ENCODE data around the gene NES.
A peak's percentile ranks its signal among the peaks of the same experiment; 100 is the strongest.
"Not testable (repeated sequence)": the region's sequence is repeated elsewhere in the genome, so short reads cannot be mapped to it uniquely, and the experiment has no call there.

Gene NES

GRCh38 chr1:156644146-156644545, 33.1 kb downstream of the NES start:
- DNase-seq = no peak

- peak; percentile 44 for DNase-seq
Measured at GRCh38 chr1:156643778-156644092, 33.5 kb downstream of the NES start.

GRCh38 chr1:156643049-156643777, 34.0 kb downstream of the NES start:
- DNase-seq = no peak

GRCh38 chr1:156642265-156643048, 34.8 kb downstream of the NES start:
- no peak for DNase-seq

DNA sequence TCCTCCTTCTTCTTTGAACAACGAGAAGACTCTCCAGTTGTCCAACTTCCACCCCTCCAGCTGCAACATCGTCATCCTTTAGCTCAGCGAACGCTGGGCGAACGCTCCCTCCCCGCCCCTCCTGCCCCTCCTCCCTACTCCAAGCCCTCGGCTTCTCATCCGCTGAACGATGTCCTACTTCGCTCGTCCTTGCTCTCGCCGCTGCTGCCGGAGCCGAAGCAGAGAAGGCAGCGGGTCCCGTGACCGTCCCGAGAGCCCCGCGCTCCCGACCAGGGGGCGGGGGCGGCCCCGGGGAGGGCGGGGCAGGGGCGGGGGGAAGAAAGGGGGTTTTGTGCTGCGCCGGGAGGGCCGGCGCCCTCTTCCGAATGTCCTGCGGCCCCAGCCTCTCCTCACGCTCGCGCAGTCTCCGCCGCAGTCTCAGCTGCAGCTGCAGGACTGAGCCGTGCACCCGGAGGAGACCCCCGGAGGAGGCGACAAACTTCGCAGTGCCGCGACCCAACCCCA, 35.4 kb downstream of the NES start, which contains the start of gene BCAN:
TSS of gene BCAN (plus strand) at position 357 of the 504 bp plus-strand sequence. CDS start 3,938 bp downstream, outside the sequence.
- DNase-seq = no peak

GRCh38 chr1:156640842-156641706, 36.1 kb downstream of the NES start:
- no peak for DNase-seq

DNA sequence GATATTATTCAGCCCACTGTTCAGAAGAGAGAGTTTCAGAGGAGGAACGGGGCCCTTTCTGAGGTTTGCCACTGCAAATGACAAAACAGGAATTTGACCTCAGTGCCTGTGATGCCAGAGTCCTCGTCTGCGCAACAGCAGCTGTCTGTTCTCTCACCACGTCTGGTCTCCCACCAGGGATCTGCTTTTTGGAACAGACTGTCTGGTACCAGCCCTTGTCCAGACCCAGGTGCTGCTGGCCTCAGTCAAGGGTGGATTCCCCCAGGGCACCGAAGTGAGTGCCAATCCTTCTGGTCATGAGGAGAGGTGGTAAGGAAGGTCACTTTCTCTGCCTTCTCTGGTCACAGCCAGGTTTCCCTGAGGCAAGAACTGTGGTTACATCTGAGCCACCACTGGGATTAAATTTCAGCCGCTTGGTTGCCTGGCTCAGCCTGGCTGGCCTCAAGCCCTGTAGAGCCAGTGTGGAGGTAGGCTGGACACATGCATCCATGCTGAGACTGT, 37.6 kb downstream of the NES start:
- no peak for DNase-seq

DNA sequence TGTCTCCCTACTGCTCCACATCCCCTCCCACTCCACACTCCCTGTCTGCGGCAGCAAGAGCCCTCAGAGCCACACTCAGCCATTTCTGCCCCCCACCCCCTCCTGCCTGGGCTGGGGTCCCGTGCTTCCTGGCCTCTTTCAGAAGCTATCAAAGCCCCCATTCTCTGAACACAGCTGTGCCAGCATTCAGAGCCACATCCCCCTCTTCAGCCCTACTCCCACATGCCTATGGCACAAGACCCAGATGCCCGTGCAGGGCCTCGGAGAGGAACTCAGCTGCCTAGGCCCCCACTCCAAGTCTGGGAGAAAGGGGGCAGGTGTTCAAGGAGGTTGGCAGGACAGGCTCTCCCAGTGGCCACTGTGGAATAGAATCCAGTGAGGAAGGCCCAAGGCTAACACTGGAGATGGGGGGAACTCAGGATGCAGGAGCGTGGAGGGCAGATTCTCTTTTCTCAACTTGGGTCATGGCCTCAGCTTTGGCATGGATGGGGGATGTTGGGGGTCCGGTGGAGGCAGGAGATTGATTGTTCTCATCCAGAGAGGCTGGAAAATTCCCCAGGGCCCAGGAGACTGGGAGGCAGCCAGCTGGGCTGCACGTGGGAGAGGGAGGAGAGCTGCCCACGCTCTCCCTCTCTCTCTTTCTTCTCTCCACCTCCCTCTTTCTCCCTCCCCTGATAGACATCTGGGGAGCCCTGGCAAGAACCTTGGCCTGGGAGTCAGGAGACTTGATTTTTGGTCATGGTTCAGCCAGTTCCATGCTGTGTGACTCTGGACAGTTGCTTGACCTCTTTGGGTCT, 38.8 kb downstream of the NES start:
- no peak for DNase-seq

- DNase-seq = no peak
Measured at GRCh38 chr1:156632355-156632754, 44.9 kb downstream of the NES start.

GRCh38 chr1:156631152-156631551, 46.1 kb downstream of the NES start:
- DNase-seq = not testable (repeated sequence)

DNA sequence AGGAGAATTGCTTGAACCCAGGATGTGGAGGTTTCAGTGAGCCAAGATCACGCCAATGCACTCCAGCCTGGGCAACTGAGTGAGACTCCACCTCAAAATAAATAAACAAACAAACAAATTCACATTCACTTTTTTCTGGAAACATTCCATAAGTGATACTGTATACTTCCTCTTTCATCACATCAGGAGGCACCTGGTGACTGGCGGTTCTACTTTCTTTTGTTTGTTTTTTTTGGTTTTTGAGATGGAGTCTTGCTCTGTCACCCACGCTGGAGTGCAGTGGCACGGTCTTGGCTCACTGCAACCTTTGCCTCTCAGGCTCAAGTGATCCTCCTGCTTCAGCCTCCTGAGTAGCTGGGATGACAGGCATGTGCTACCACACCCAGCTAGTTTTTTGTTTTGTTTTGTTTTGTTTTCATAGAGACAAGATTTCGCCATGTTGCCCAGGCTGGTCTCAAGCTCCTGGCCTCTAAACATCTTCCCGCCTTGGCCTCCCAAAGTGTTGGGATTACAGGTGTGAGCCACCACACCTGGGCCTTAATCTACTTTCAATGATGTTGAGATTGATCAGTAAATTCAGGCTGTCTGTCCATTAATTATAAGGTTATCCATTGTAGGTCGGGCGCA, 47.3 kb downstream of the NES start:
- DNase-seq = no peak

DNA sequence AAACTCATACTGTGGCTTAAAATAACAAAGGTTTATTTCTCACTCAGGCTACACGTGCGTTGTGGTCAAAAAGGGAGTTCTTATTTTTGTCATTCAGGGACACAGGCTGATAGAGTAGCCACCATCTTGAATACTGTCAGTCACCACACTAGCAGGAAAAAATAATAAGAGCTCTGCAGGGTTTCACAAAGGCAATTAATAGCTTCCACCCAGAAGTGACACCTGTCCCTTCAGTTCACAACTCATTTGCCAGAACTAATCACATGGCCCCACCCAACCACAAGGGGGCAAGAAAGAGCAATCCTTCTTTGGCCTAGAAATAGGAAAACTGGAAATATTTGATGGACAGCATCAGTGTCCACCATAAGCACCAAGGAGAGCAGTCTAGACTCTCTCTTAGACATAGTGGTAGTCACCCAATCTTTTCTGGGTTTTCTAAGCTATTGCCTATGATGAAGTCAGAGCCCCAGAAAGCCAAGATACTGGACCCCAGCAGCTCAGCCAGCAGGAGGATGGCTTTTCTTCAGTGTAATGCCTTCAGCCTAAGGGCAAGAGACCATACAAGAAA, 49.8 kb downstream of the NES start:
- DNase-seq = peak; percentile 69

GRCh38 chr1:156626079-156626438, 51.1 kb downstream of the NES start:
- no peak for DNase-seq

- peak; percentile 74 for DNase-seq
Measured at GRCh38 chr1:156625436-156626078, 51.6 kb downstream of the NES start.

- no peak for DNase-seq
Measured at GRCh38 chr1:156624814-156625435, 52.3 kb downstream of the NES start.

DNA sequence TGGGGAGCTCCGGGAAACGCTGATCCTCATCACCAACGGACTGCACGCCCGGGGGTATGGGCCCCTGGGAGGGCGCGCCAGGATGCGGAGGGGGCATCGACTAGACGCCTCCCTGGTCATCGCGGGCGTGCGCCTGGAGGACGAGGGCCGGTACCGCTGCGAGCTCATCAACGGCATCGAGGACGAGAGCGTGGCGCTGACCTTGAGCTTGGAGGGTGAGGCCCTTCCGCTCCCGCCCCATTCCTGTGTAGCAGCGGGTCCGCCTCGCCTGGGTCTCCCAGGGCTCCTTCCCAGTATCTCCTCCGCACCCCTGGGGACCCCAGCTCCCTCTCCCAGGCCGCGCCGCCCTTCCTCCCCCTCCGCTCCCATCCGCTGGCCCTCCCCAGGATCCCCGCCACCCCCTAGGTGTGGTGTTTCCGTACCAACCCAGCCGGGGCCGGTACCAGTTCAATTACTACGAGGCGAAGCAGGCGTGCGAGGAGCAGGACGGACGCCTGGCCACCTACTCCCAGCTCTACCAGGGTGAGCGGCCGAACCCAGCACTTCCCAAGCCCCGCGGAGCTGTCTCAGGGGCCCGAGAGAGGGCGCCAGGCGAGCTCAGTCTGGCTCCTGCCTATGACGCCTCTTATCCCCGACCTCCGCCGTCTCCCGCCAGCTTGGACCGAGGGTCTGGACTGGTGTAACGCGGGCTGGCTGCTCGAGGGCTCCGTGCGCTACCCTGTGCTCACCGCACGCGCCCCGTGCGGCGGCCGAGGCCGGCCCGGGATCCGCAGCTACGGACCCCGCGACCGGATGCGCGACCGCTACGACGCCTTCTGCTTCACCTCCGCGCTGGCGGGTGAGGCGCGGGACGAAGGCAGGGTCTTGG, 53.0 kb downstream of the NES start:
- peak; percentile 65 for DNase-seq

DNA sequence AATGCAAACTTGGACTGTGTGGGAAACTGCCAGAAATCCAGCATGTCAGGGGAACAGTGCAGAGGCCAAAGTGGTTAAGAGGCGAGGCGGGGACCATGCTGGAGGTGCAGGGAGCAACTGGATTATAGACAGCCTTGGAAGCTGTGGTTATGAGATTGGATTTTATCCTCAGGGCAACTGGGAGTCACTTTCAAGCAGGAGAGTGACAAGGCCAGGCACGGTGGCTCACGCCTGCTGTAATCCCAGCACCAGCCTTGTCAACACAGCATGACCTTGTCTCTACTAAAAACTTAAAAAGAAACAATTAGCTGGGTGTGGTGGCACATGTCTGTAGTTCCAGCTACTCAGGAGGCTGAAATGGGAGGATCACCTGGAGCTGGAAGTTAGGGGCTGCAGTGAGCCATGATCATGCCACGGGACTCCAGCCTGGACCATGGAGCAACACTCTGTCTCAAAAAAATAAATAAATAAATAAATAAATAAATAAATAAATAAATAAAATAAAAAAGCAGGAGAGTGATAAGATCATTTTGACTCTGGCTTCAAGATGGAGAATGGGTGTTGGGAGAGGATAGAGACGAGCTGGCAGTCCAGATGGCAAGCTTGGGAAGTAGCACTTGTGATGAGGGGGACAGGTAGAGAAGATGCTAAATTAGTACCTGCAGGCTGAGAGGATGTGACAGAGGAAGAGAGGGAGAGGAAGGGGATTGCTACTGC, 54.5 kb downstream of the NES start:
- no peak for DNase-seq

DNA sequence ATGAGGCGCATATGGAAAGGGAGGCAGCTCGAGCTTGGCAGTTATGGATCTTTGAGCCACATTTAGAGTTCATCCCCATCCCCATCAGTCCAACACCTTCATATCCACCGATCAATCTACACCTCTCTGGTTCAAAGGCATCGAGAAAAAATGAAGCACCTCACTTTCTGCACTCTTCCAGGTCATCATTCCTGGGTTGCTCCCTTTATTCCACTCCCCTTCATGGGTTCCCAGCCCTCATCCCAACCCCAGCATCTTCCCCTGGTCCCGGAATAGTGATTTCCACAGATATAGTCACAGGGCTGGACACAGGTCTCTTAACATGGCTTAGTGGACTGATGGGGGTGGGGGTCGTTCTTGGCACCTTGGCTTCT, 57.6 kb downstream of the NES start:
- DNase-seq = no peak

Measured in suppressor macrophage treated with lipopolysaccharide for 4 hours (primary cell).